SK-N-SH treated with all-trans-retinoic acid at 6 μM for 48 hours (cell line): ENCODE results near the gene MLLT1.

Experiments
- ATAC-seq: fragments of 200-7000 bp; cut with Tn5 transposase; 3 replicates; pipeline ENCODE4 v1.9.1; 2020; ENCODE audit warnings: mild to moderate bottlenecking, moderate library complexity
- ARNTL ChIP-seq: fragments of 450-650 bp; formaldehyde crosslinking; IDR thresholded peaks from 2 replicates; pipeline ENCODE4 v1.5.0; 2020; ENCODE audit warnings: low read depth, mild to moderate bottlenecking, moderate library complexity, borderline replicate concordance
- BACH2 ChIP-seq: fragments of 250-450 bp; sonication (Bioruptor Pico); IDR thresholded peaks from 2 replicates; pipeline ENCODE4 v1.9.0; 2021; ENCODE audit warnings: mild to moderate bottlenecking, borderline replicate concordance
- ESRRG ChIP-seq: fragments of 250-450 bp; sonication (Bioruptor Pico); IDR thresholded peaks from 2 replicates; pipeline ENCODE4 v1.6.1; 2021; ENCODE audit warnings: mild to moderate bottlenecking
- GLIS3 ChIP-seq: fragments of 250-450 bp; sonication (Bioruptor Pico); IDR thresholded peaks from 2 replicates; pipeline ENCODE4 v1.5.0; 2020; ENCODE audit warnings: mild to moderate bottlenecking, moderate library complexity
- OSR1 ChIP-seq: fragments of 250-450 bp; sonication (Bioruptor Pico); IDR thresholded peaks from 2 replicates; pipeline ENCODE4 v1.8.0; 2022; ENCODE audit warnings: moderate library complexity, mild to moderate bottlenecking, inconsistent platforms
- RARB ChIP-seq: fragments of 250-450 bp; sonication (Bioruptor Pico); IDR thresholded peaks from 2 replicates; pipeline ENCODE4 v1.8.0; 2021; ENCODE audit warnings: mild to moderate bottlenecking, moderate library complexity
- SNAI2 ChIP-seq: fragments of 250-450 bp; sonication (Bioruptor Pico); IDR thresholded peaks from 2 replicates; pipeline ENCODE4 v1.5.0; 2020; ENCODE audit warnings: mild to moderate bottlenecking, moderate library complexity
- TCF4 ChIP-seq: fragments of 250-450 bp; sonication (Bioruptor Pico); IDR thresholded peaks from 2 replicates; pipeline ENCODE4 v1.8.0; 2021; ENCODE audit warnings: mild to moderate bottlenecking, moderate library complexity, borderline replicate concordance
- TOX ChIP-seq: fragments of 250-450 bp; sonication (Bioruptor Pico); IDR thresholded peaks from 2 replicates; pipeline ENCODE4 v1.8.0; 2021; ENCODE audit warnings: mild to moderate bottlenecking, moderate library complexity, borderline replicate concordance
- ZC3H10 ChIP-seq: fragments of 250-450 bp; sonication (Bioruptor Pico); IDR thresholded peaks from 2 replicates; pipeline ENCODE4 v1.5.1; 2021; ENCODE audit warnings: mild to moderate bottlenecking, moderate library complexity
- ZFP3 ChIP-seq: fragments of 250-450 bp; sonication (Bioruptor Pico); IDR thresholded peaks from 2 replicates; pipeline ENCODE4 v1.5.0; 2020; ENCODE audit warnings: mild to moderate bottlenecking, moderate library complexity
- ZFP30 ChIP-seq: fragments of 450-650 bp; formaldehyde crosslinking; IDR thresholded peaks from 2 replicates; pipeline ENCODE4 v1.5.0; 2022; ENCODE audit warnings: mild to moderate bottlenecking, moderate library complexity
- ZNF565 ChIP-seq: fragments of 450-650 bp; formaldehyde crosslinking; conservative IDR thresholded peaks from 2 replicates; pipeline ENCODE4 v1.5.0; 2020; ENCODE audit warnings: low read depth, mild to moderate bottlenecking, moderate library complexity
- ZNF70 ChIP-seq: fragments of 450-650 bp; formaldehyde crosslinking; IDR thresholded peaks from 2 replicates; pipeline ENCODE4 v1.5.0; 2020; ENCODE audit warnings: mild to moderate bottlenecking, moderate library complexity
- ZNF8 ChIP-seq: fragments of 450-650 bp; formaldehyde crosslinking; IDR thresholded peaks from 2 replicates; pipeline ENCODE4 v1.5.0; 2020; ENCODE audit warnings: mild to moderate bottlenecking, moderate library complexity
- TF ChIP-seq, protein P1 (sequence below): fragments of 250-450 bp; sonication (Bioruptor Pico); IDR thresholded peaks from 2 replicates; pipeline ENCODE4 v1.5.1; 2020; ENCODE audit warnings: low read depth, mild to moderate bottlenecking, moderate library complexity
- TF ChIP-seq, protein P2 (sequence below): fragments of 250-450 bp; sonication (Bioruptor Pico); IDR thresholded peaks from 2 replicates; pipeline ENCODE4 v1.8.0; 2020; ENCODE audit warnings: mild to moderate bottlenecking, moderate library complexity, borderline replicate concordance
- TF ChIP-seq, protein P3 (sequence below): fragments of 250-450 bp; sonication (Bioruptor Pico); IDR thresholded peaks from 2 replicates; pipeline ENCODE4 v1.5.0; 2020; ENCODE audit warnings: mild to moderate bottlenecking, moderate library complexity
- TF ChIP-seq, protein P4 (sequence below): fragments of 250-450 bp; sonication (Bioruptor Pico); IDR thresholded peaks from 2 replicates; pipeline ENCODE4 v1.8.0; 2021; ENCODE audit warnings: low read depth, mild to moderate bottlenecking, moderate library complexity, borderline replicate concordance
- TF ChIP-seq, protein P5 (sequence below): fragments of 250-450 bp; sonication (Bioruptor Pico); IDR thresholded peaks from 2 replicates; pipeline ENCODE4 v1.5.1; 2021; ENCODE audit warnings: mild to moderate bottlenecking, moderate library complexity

The MLLT1 gene

DNA sequence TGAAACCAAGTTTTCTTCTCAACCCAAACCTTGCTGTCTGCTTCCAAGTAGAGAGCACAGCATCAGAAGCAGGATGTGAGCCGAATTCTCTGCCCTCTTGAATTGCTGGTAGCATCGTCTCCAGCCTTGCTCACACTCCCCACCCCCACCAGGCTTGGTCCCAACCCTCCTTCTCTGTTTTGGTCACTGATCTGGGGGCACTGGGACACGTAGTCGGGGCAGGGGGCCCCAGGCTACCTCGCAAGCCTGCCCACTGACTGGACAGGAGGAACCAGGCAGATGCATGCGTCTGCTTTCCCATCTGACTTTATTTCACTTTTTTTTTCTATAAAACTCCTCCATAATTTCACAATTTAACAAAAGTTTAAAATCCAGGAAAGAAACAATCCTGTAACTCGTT lies 69.7 kb downstream of the MLLT1 start:
- no peak for ATAC-seq
- no peak for TF ChIP-seq ZNF565 (CRISPR knock-in tag)
- no peak for TF ChIP-seq GLIS3
- TF ChIP-seq ZNF70 (CRISPR knock-in tag) = no peak
- TF ChIP-seq, protein P1, sequence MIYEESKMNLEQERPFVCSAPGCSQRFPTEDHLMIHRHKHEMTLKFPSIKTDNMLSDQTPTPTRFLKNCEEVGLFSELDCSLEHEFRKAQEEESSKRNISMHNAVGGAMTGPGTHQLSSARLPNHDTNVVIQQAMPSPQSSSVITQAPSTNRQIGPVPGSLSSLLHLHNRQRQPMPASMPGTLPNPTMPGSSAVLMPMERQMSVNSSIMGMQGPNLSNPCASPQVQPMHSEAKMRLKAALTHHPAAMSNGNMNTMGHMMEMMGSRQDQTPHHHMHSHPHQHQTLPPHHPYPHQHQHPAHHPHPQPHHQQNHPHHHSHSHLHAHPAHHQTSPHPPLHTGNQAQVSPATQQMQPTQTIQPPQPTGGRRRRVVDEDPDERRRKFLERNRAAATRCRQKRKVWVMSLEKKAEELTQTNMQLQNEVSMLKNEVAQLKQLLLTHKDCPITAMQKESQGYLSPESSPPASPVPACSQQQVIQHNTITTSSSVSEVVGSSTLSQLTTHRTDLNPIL (CRISPR knock-in tag) = no peak
- TF ChIP-seq, protein P2, sequence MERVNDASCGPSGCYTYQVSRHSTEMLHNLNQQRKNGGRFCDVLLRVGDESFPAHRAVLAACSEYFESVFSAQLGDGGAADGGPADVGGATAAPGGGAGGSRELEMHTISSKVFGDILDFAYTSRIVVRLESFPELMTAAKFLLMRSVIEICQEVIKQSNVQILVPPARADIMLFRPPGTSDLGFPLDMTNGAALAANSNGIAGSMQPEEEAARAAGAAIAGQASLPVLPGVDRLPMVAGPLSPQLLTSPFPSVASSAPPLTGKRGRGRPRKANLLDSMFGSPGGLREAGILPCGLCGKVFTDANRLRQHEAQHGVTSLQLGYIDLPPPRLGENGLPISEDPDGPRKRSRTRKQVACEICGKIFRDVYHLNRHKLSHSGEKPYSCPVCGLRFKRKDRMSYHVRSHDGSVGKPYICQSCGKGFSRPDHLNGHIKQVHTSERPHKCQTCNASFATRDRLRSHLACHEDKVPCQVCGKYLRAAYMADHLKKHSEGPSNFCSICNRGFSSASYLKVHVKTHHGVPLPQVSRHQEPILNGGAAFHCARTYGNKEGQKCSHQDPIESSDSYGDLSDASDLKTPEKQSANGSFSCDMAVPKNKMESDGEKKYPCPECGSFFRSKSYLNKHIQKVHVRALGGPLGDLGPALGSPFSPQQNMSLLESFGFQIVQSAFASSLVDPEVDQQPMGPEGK (CRISPR knock-in tag) = no peak
- no peak for TF ChIP-seq SNAI2
- no peak for TF ChIP-seq TCF4
- TF ChIP-seq OSR1 (CRISPR knock-in tag) = no peak
- no peak for TF ChIP-seq ZC3H10 (CRISPR knock-in tag)
- no peak for TF ChIP-seq TOX (CRISPR knock-in tag)
- no peak for TF ChIP-seq ARNTL (CRISPR knock-in tag)
- no peak for TF ChIP-seq BACH2 (CRISPR knock-in tag)
- no peak for TF ChIP-seq ZFP3
- no peak for TF ChIP-seq ZNF8 (CRISPR knock-in tag)
- no peak for TF ChIP-seq RARB (CRISPR knock-in tag)
- no peak for TF ChIP-seq ESRRG (CRISPR knock-in tag)
- TF ChIP-seq, protein P3, sequence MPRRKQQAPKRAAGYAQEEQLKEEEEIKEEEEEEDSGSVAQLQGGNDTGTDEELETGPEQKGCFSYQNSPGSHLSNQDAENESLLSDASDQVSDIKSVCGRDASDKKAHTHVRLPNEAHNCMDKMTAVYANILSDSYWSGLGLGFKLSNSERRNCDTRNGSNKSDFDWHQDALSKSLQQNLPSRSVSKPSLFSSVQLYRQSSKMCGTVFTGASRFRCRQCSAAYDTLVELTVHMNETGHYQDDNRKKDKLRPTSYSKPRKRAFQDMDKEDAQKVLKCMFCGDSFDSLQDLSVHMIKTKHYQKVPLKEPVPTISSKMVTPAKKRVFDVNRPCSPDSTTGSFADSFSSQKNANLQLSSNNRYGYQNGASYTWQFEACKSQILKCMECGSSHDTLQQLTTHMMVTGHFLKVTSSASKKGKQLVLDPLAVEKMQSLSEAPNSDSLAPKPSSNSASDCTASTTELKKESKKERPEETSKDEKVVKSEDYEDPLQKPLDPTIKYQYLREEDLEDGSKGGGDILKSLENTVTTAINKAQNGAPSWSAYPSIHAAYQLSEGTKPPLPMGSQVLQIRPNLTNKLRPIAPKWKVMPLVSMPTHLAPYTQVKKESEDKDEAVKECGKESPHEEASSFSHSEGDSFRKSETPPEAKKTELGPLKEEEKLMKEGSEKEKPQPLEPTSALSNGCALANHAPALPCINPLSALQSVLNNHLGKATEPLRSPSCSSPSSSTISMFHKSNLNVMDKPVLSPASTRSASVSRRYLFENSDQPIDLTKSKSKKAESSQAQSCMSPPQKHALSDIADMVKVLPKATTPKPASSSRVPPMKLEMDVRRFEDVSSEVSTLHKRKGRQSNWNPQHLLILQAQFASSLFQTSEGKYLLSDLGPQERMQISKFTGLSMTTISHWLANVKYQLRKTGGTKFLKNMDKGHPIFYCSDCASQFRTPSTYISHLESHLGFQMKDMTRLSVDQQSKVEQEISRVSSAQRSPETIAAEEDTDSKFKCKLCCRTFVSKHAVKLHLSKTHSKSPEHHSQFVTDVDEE (CRISPR knock-in tag) = no peak
- TF ChIP-seq, protein P4, sequence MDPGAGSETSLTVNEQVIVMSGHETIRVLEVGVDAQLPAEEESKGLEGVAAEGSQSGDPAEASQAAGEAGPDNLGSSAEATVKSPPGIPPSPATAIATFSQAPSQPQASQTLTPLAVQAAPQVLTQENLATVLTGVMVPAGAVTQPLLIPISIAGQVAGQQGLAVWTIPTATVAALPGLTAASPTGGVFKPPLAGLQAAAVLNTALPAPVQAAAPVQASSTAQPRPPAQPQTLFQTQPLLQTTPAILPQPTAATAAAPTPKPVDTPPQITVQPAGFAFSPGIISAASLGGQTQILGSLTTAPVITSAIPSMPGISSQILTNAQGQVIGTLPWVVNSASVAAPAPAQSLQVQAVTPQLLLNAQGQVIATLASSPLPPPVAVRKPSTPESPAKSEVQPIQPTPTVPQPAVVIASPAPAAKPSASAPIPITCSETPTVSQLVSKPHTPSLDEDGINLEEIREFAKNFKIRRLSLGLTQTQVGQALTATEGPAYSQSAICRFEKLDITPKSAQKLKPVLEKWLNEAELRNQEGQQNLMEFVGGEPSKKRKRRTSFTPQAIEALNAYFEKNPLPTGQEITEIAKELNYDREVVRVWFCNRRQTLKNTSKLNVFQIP (CRISPR knock-in tag) = no peak
- TF ChIP-seq, all 23 proteins: peak for 0

DNA sequence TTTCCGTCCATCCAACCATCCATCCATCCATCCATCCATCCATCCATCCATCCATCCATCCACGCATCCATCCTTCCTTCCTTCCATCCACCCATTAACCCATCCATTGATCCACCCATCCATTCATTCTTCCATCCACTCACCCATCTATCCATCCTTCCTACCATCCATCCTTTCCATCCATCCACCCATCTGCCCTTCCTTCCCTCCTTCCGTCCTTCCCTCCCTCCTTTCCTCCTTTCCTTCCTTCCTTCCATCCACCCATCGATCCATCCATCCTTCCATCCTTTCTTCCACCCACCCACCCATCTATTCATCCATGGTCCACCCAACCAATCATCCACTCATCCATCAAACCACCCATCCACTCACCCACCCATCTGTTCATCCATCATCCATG lies 70.1 kb downstream of the MLLT1 start:
- TF ChIP-seq ZFP30 (CRISPR knock-in tag) = no peak
- TF ChIP-seq, protein P4 (CRISPR knock-in tag) = no peak
- no peak for TF ChIP-seq SNAI2
- TF ChIP-seq RARB (CRISPR knock-in tag) = no peak
- no peak for TF ChIP-seq BACH2 (CRISPR knock-in tag)
- TF ChIP-seq ZNF565 (CRISPR knock-in tag) = no peak
- TF ChIP-seq ZFP3 = no peak
- TF ChIP-seq, protein P5, sequence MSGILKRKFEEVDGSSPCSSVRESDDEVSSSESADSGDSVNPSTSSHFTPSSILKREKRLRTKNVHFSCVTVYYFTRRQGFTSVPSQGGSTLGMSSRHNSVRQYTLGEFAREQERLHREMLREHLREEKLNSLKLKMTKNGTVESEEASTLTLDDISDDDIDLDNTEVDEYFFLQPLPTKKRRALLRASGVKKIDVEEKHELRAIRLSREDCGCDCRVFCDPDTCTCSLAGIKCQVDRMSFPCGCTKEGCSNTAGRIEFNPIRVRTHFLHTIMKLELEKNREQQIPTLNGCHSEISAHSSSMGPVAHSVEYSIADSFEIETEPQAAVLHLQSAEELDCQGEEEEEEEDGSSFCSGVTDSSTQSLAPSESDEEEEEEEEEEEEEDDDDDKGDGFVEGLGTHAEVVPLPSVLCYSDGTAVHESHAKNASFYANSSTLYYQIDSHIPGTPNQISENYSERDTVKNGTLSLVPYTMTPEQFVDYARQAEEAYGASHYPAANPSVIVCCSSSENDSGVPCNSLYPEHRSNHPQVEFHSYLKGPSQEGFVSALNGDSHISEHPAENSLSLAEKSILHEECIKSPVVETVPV (CRISPR knock-in tag) = no peak
- TF ChIP-seq ZNF8 (CRISPR knock-in tag) = no peak
- TF ChIP-seq, protein P2 (CRISPR knock-in tag) = no peak
- no peak for ATAC-seq
